Lower lobe of right lung (tissue), 2 donors: Measurements from ENCODE around the gene EEF1E1. TPM values are rescaled to one million over a fixed set of nuclear protein-coding genes. Genes with fewer than 3 reads are reported as not detected.

Source experiments
- ATAC-seq, 2 donors: fragments of 200-7000 bp; cut with Tn5 transposase; one replicate each; pipeline ENCODE4 v1.9.1; 2020 to 2022; ENCODE audit warnings: mild to moderate bottlenecking in 2 of 2, moderate library complexity in 2 of 2
- DNase-seq: peaks from one replicate; pipeline ENCODE4 v3.0.0-alpha.2; 2020
- H3K27ac ChIP-seq: fragments of 200-600 bp; one replicate; pipeline ENCODE4 v1.8.0; 2022
- H3K27me3 ChIP-seq: fragments of 200-600 bp; one replicate; pipeline ENCODE4 v1.8.0; 2022; ENCODE audit warnings: low read depth
- H3K36me3 ChIP-seq: fragments of 200-600 bp; one replicate; pipeline ENCODE4 v1.8.0; 2022; ENCODE audit warnings: mild to moderate bottlenecking
- H3K4me1 ChIP-seq: fragments of 200-600 bp; one replicate; pipeline ENCODE4 v1.8.0; 2022
- H3K4me3 ChIP-seq: fragments of 200-600 bp; one replicate; pipeline ENCODE4 v1.8.0; 2022; ENCODE audit warnings: mild to moderate bottlenecking
- H3K9me3 ChIP-seq: fragments of 200-600 bp; one replicate; pipeline ENCODE4 v1.8.0; 2022
- intact Hi-C: fragments of 100-400 bp; cut with DNase I; formaldehyde crosslinking; loops from one replicate; pipeline ENCODE4 v1.11.0; 2022
- total RNA-seq: library from RNA; stranded (reverse); fragmentation: NEBNext Ultra II Directional; extraction: Animal tissue kit (Norgen Biotek cat#: 25700); gene quantifications from one replicate; pipeline ENCODE4 v1.2.1, GENCODE V29; 2021
- TF ChIP-seq, protein P1 (sequence below): fragments of 200-600 bp; IDR thresholded peaks from one replicate; pipeline ENCODE4 v1.8.0; 2022; ENCODE audit warnings: antibody characterized with exemption, mild to moderate bottlenecking
- donor health status: DM: no; HTN: yes; CAD: no; lungs with severe emphysema.

Gene EEF1E1
- total RNA-seq, 1 donor from 2014 or later: 16.7 TPM

DNA sequence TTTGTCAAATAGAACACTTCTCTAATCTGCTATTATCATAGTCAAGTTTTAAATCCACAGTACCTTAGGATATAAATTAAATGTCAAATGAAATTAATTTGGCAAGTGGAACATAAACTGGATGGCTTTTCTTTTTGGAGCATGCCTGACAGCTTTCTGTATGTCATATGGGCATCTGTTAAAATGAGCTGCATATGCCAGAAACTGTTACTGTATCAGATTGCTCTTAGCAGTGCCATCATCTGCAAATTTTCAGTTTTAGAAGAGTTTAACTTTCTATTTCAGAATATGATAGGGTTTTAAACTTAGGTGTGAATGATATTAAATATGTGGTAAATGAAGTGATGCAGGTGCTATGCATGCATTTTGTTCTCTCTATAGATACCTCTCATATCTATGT lies 3.4 kb upstream of the EEF1E1 start:
- DNase-seq (no peak), ATAC-seq (no peak)
- H3K4me3 ChIP-seq: no peak overlapping the region
- TF ChIP-seq, protein P1, sequence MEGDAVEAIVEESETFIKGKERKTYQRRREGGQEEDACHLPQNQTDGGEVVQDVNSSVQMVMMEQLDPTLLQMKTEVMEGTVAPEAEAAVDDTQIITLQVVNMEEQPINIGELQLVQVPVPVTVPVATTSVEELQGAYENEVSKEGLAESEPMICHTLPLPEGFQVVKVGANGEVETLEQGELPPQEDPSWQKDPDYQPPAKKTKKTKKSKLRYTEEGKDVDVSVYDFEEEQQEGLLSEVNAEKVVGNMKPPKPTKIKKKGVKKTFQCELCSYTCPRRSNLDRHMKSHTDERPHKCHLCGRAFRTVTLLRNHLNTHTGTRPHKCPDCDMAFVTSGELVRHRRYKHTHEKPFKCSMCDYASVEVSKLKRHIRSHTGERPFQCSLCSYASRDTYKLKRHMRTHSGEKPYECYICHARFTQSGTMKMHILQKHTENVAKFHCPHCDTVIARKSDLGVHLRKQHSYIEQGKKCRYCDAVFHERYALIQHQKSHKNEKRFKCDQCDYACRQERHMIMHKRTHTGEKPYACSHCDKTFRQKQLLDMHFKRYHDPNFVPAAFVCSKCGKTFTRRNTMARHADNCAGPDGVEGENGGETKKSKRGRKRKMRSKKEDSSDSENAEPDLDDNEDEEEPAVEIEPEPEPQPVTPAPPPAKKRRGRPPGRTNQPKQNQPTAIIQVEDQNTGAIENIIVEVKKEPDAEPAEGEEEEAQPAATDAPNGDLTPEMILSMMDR: no peak
- H3K4me1 ChIP-seq: peaks cover 12% of the 10 kb centered on the region
- intact Hi-C loops: no loop called here
- H3K27me3 ChIP-seq: peaks cover 7% of the 10 kb centered on the region
- no peak overlapping the region for H3K27ac ChIP-seq
- no peaks in the 10 kb centered on the region for H3K9me3 ChIP-seq
- no peaks in the 10 kb centered on the region for H3K36me3 ChIP-seq

GRCh38 chr6:8103726-8104125 lies 1.4 kb upstream of the EEF1E1 start:
- intact Hi-C loops: no loop called here
- Histone ChIP-seq H3K9me3 (no peaks in the 10 kb centered on the region), H3K27ac (no peak overlapping the region), H3K36me3 (no peaks in the 10 kb centered on the region), H3K4me1 (peaks cover 12% of the 10 kb centered on the region), H3K4me3 (no peak overlapping the region), H3K27me3 (peaks cover 7% of the 10 kb centered on the region)
- ATAC-seq (no peak), DNase-seq (no peak)
- TF ChIP-seq, protein P1: no peak

- no peak overlapping the region for H3K27ac ChIP-seq
- H3K36me3 ChIP-seq: peaks cover 20% of the 10 kb centered on the region
- H3K9me3 ChIP-seq: no peaks in the 10 kb centered on the region
- ATAC-seq (no peak), DNase-seq (no peak)
- TF ChIP-seq, protein P1: no peak
- no peaks in the 10 kb centered on the region for H3K27me3 ChIP-seq
- intact Hi-C loops: no loop called here
- peaks cover 12% of the 10 kb centered on the region for H3K4me1 ChIP-seq
- no peak overlapping the region for H3K4me3 ChIP-seq
Observed at GRCh38 chr6:8100159-8100854, 2.0 kb downstream of the EEF1E1 start.

- Histone ChIP-seq H3K9me3 (no peaks in the 10 kb centered on the region), H3K27ac (no peak overlapping the region), H3K4me3 (no peak overlapping the region), H3K36me3 (peaks cover 63% of the 10 kb centered on the region), H3K27me3 (no peaks in the 10 kb centered on the region), H3K4me1 (no peaks in the 10 kb centered on the region)
- intact Hi-C loops: no loop called here
- ATAC-seq: no peak
- no peak for DNase-seq
- TF ChIP-seq, protein P1: no peak
Observed at GRCh38 chr6:8090650-8091049, 11.7 kb downstream of the EEF1E1 start.

DNA sequence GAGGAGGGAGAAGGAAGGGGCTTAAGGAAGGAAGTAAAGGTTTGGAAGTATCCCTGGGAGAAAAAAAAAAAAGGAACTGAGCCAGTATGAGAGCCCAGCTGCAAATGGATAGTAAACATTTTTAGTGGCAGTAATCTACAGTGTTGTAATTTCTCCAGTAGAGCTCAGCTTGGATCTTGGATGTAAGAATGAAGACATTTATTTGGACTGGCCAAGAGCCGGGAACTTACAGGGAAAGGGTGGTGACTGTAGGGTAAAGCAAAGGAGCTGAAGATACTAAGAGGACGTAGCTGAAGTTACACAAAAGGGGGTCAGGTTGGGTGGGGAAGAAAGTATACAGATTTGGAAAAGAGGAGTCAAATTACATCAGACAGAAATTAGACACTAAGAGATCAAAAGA lies 13.5 kb downstream of the EEF1E1 start:
- no peak overlapping the region for H3K27ac ChIP-seq
- peaks cover 7% of the 10 kb centered on the region for H3K4me1 ChIP-seq
- H3K9me3 ChIP-seq: no peaks in the 10 kb centered on the region
- intact Hi-C loops: no loop called here
- ATAC-seq: no peak
- no peaks in the 10 kb centered on the region for H3K27me3 ChIP-seq
- H3K4me3 ChIP-seq: no peak overlapping the region
- peaks cover 45% of the 10 kb centered on the region for H3K36me3 ChIP-seq
- TF ChIP-seq, protein P1: no peak
- DNase-seq: no peak
